Gastrocnemius medialis (tissue), 4 donors: ENCODE measurements around the gene CEND1. TPM values are rescaled to one million over a fixed set of nuclear protein-coding genes. Genes with fewer than 3 reads are reported as not detected.
A peak's percentile ranks its signal among the peaks of the same experiment; 100 is the strongest.

Source experiments
- ATAC-seq, 2 donors: fragments of 150-250 bp; one replicate each; pipeline ENCODE4 v1.9.1; 2016
- DNase-seq, 2 donors: peaks; one replicate each; pipeline ENCODE4 v3.0.0-alpha.2; 2019
- H3K27ac ChIP-seq, 4 donors: fragments of 200-600 bp; sonication (generic); 1 replicate in 1 of 4; 2 replicates in 3 of 4; pipeline ENCODE4 v1.5.1; 2016 to 2018; ENCODE audit warnings: mild to moderate bottlenecking in 2 of 4, moderate library complexity in 1 of 4
- H3K27me3 ChIP-seq, 3 donors: fragments of 200-600 bp; sonication (generic) in 2 of 3; 1 replicate in 1 of 3; 2 replicates in 2 of 3; pipeline versions ENCODE4 v1.5.1 to v1.6.0; 2016 to 2019; ENCODE audit warnings: mild to moderate bottlenecking in 1 of 3, moderate library complexity in 1 of 3
- H3K36me3 ChIP-seq, 2 donors: fragments of 200-600 bp; sonication (generic) in 1 of 2; one replicate each; pipeline ENCODE4 v1.5.1; 2017 to 2018
- H3K4me1 ChIP-seq, 2 donors: fragments of 200-600 bp; sonication (generic) in 1 of 2; one replicate each; pipeline ENCODE4 v1.5.1; 2016 to 2017; ENCODE audit warnings: mild to moderate bottlenecking in 2 of 2
- H3K4me3 ChIP-seq, 4 donors: fragments of 200-600 bp; sonication (generic) in 3 of 4; 1 replicate in 1 of 4; 2 replicates in 3 of 4; pipeline ENCODE4 v1.5.1; 2016 to 2019; ENCODE audit warnings: mild to moderate bottlenecking in 2 of 4
- H3K9me3 ChIP-seq, 3 donors: fragments of 200-600 bp; sonication (generic) in 2 of 3; 1 replicate in 1 of 3; 2 replicates in 2 of 3; pipeline ENCODE4 v1.5.1; 2016 to 2019
- POLR2A ChIP-seq, 2 donors: fragments of 450-650 bp; IDR thresholded peaks; one replicate each; pipeline ENCODE4 v1.6.1; 2017; ENCODE audit warnings: antibody characterized with exemption in 2 of 2, mild to moderate bottlenecking in 2 of 2, moderate library complexity in 2 of 2
- in situ Hi-C, 4 donors: fragments of 200-750 bp; cut with MboI; loops; one replicate each; pipeline versions ENCODE4 v1.15.0 to v1.8.0; 2017; ENCODE audit warnings: low sequenced_read_pairs in 4 of 4
- intact Hi-C: fragments of 100-400 bp; cut with DNase I; formaldehyde crosslinking; loops from one replicate; pipeline ENCODE4 v1.15.1; 2023; ENCODE audit warnings: low total_unique reads
- total RNA-seq, 4 donors: library from RNA; depleted of rRNA; stranded (reverse); fragments of >200 nt; gene quantifications; one replicate each; pipeline versions ENCODE4 v1.1.0 to v1.2.3, GENCODE V29; 2016
- TF ChIP-seq, protein P1 (sequence below), 5 experiments: fragments of 450-650 bp in 3 of 5; fragments of 200-600 bp in 2 of 5; sonication (generic) in 2 of 5; IDR thresholded peaks in 4 of 5; conservative IDR thresholded peaks in 1 of 5; 1 replicate in 4 of 5; 2 replicates in 1 of 5; pipeline ENCODE4 v1.5.1; 2016 to 2019; ENCODE audit warnings: antibody characterized with exemption in 5 of 5, mild to moderate bottlenecking in 3 of 5, moderate library complexity in 3 of 5

CEND1 gene
- total RNA-seq, 4 donors from 2014 or later: 0.20 TPM; not detected in 3

DNA sequence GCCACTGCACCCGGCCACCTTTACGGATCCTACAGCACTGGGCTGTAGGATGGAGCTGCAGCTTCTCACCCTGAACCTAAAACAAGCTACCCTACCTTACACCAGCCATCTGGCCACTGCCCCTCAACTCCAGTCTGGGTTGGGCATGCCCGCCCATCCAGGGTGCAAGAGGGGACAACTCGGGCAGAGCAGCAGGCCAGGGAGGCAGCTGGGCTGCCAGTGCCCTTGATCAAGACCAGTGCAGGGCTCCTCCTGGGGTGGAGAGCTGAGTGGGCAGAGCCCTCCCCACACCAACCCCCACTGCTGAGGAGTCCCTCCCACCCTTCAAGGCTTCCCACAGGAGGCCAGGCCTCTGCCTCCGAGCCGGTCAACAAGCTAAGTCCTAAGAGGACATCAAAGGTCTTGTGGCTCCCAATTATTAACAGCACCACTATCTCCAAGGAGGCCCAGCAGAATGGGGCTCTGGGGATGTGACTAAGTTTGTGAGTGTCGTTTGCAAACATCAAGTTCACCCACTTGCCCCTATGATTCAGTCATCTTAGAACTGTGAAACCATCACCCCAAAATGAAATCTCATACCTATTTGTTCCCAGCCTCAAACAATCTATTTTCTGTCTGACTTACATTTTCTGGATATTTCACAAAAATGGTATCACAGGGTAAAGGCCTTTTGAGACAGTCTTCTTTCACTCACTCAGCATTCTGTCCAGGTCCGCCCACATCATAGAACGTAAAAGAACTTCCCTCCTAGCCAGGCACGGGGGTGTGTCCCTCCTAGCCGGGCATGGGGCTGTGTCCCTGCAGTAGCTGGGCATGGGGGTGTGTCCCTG is 23.6 kb downstream of the CEND1 start:
- no peak overlapping the region for H3K4me3 ChIP-seq
- no peak overlapping the region for H3K27ac ChIP-seq
- intact Hi-C loops: no loop called here
- in situ Hi-C loops: no loop called here
- H3K27me3 ChIP-seq: no peaks in the 10 kb centered on the region
- peaks cover 0 to 72% of the 10 kb centered on the region in 2 donors for H3K36me3 ChIP-seq
- H3K9me3 ChIP-seq: no peaks in the 10 kb centered on the region
- no peaks in the 10 kb centered on the region for H3K4me1 ChIP-seq
- ATAC-seq: no peak
- no peak for DNase-seq
- no peak for TF ChIP-seq POLR2A (IDR thresholded peaks at IDR 0.05)
- TF ChIP-seq, protein P1, sequence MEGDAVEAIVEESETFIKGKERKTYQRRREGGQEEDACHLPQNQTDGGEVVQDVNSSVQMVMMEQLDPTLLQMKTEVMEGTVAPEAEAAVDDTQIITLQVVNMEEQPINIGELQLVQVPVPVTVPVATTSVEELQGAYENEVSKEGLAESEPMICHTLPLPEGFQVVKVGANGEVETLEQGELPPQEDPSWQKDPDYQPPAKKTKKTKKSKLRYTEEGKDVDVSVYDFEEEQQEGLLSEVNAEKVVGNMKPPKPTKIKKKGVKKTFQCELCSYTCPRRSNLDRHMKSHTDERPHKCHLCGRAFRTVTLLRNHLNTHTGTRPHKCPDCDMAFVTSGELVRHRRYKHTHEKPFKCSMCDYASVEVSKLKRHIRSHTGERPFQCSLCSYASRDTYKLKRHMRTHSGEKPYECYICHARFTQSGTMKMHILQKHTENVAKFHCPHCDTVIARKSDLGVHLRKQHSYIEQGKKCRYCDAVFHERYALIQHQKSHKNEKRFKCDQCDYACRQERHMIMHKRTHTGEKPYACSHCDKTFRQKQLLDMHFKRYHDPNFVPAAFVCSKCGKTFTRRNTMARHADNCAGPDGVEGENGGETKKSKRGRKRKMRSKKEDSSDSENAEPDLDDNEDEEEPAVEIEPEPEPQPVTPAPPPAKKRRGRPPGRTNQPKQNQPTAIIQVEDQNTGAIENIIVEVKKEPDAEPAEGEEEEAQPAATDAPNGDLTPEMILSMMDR (IDR thresholded peaks at IDR 0.05 in 4 of 5, conservative IDR thresholded peaks at IDR 0.05 in 1 of 5): no peak

GRCh38 chr11:765802-766091 is 24.1 kb downstream of the CEND1 start:
- no peak for ATAC-seq
- in situ Hi-C loops: no loop called here

DNA sequence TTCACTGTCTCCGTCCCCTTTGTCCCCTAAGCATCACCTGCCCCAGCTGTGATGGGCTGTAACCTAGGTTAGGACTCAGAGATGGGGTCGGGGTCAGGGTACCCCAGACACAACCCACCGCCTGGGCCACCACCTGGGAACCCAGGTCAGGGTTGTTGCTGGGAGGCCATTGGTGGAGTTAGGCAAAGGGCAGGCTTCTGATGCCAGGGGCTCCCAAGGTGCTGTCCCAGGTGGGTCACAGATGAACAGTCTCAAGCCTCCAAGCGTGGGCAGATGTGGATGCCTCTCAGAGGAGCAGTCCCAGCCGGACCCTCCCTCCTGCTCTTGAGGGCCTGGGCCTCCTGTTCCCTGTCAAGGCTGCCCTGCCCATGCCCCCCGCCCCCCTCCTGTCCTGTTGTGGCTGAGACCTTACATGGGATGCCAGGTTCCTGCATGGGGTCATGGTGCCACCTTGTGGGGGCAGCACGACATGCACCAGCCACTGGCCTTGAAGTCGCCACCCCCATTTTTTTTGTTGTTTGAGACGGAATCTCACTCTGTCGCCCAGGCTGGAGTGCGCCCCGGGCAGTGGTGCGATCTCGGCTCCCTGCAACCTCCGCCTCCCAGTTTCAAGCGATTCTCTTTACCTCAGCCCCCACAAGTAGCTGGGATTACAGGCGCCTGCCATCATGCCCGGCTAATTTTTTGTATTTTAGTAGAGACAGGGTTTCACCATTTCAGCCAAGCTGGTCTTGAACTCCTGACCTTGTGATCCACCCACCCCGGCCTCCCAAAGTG is 24.7 kb downstream of the CEND1 start:
- Histone ChIP-seq H3K27me3 (no peaks in the 10 kb centered on the region), H3K4me1 (no peaks in the 10 kb centered on the region), H3K9me3 (no peaks in the 10 kb centered on the region), H3K4me3 (no peak overlapping the region), H3K27ac (no peak overlapping the region), H3K36me3 (peaks cover 0 to 74% of the 10 kb centered on the region in 2 donors)
- in situ Hi-C loops (no loop called here), intact Hi-C loops (loop anchor here (2.0 kb wide), 1 partner anchor 16 kb away; no protein-coding TSS in a partner anchor)
- TF ChIP-seq, protein P1 (IDR thresholded peaks at IDR 0.05 in 4 of 5, conservative IDR thresholded peaks at IDR 0.05 in 1 of 5): peak; percentile 61 to 77 (median 65)
- TF ChIP-seq POLR2A (IDR thresholded peaks at IDR 0.05): no peak
- peak in 1 of 2 donors; percentile 54 for DNase-seq
- peak in 1 of 2 donors; percentile 60 for ATAC-seq

More at GRCh38 chr11:765802-766091, 24.1 kb downstream of the CEND1 start:
- intact Hi-C loops: loop anchor here (2.0 kb wide), 1 partner anchor 17 kb away; no protein-coding TSS in a partner anchor
- Histone ChIP-seq H3K4me1 (no peaks in the 10 kb centered on the region), H3K27me3 (no peaks in the 10 kb centered on the region), H3K4me3 (no peak overlapping the region), H3K9me3 (no peaks in the 10 kb centered on the region), H3K36me3 (peaks cover 0 to 74% of the 10 kb centered on the region in 2 donors), H3K27ac (no peak overlapping the region)
- no peak for DNase-seq
- TF ChIP-seq POLR2A (IDR thresholded peaks at IDR 0.05): no peak
- TF ChIP-seq, protein P1 (IDR thresholded peaks at IDR 0.05 in 4 of 5, conservative IDR thresholded peaks at IDR 0.05 in 1 of 5): no peak

DNA sequence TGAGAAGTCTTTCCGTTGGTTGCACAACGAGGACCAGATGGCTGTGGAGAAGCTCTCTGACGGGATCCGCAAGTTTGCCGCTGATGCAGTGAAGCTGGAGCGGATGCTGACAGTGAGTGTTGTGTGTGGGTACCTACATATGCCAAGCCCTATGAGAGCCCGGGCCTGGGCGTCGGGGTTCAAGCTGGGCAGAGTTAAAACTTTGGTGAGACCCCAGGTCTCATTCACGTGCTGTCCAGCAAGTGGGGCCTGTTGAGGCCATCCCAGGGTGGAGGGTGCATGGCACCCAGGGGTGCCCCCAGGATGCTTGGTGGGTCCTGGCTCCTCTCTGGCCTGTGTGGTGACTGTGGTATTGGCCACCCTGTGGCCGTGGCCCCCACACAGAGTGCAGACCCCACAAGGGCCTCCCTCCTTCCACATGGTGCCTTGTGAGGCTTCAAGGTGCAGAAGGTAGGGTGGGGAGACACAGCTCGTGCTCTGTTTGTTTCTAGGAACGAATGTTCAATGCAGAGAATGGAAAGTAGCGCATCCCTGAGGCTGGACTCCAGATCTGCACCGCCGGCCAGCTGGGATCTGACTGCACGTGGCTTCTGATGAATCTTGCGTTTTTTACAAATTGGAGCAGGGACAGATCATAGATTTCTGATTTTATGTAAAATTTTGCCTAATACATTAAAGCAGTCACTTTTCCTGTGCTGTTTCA is 25.4 kb downstream of the CEND1 start:
- intact Hi-C loops: loop anchor here (2.0 kb wide), 1 partner anchor 16 kb away; no protein-coding TSS in a partner anchor
- DNase-seq (no peak), ATAC-seq (no peak)
- no peak overlapping the region for H3K27ac ChIP-seq
- peaks cover 0 to 75% of the 10 kb centered on the region in 2 donors for H3K36me3 ChIP-seq
- in situ Hi-C loops: no loop called here
- no peak for TF ChIP-seq POLR2A (IDR thresholded peaks at IDR 0.05)
- TF ChIP-seq, protein P1 (IDR thresholded peaks at IDR 0.05 in 4 of 5, conservative IDR thresholded peaks at IDR 0.05 in 1 of 5): no peak
- H3K9me3 ChIP-seq: no peaks in the 10 kb centered on the region
- no peak overlapping the region for H3K4me3 ChIP-seq
- H3K4me1 ChIP-seq: no peaks in the 10 kb centered on the region
- H3K27me3 ChIP-seq: no peaks in the 10 kb centered on the region
